Thoracic aorta (tissue), 2 donors: ENCODE measurements around the gene CEMIP2. TPM values are rescaled to one million over a fixed set of nuclear protein-coding genes. Genes with fewer than 3 reads are reported as not detected.

ENCODE experiments used
- ATAC-seq: fragments of 150-250 bp; one replicate; pipeline ENCODE4 v1.8.0; 2017; ENCODE audit warnings: low read depth; ENCODE audit not compliant: insufficient number of reproducible peaks, low FRiP score
- DNase-seq: peaks from one replicate; pipeline ENCODE4 v3.0.0-alpha.2; 2020; ENCODE audit warnings: low spot score
- H3K27ac ChIP-seq, 2 donors: fragments of 200-600 bp; sonication (generic); 1 replicate in 1 of 2; 2 replicates in 1 of 2; pipeline ENCODE4 v1.5.1; 2016; ENCODE audit warnings: mild to moderate bottlenecking in 2 of 2, moderate library complexity in 2 of 2
- H3K27me3 ChIP-seq: fragments of 200-600 bp; sonication (generic); replicated peaks from 2 replicates; pipeline ENCODE4 v1.6.0; 2016; ENCODE audit warnings: mild to moderate bottlenecking; ENCODE audit not compliant: insufficient read depth
- H3K36me3 ChIP-seq: fragments of 200-600 bp; sonication (generic); one replicate; pipeline ENCODE4 v1.5.1; 2016
- H3K4me1 ChIP-seq, 2 donors: fragments of 200-600 bp; sonication (generic); 1 replicate in 1 of 2; 2 replicates in 1 of 2; pipeline versions ENCODE4 v1.5.1 to v1.6.0; 2016; ENCODE audit warnings: low read depth in 2 of 2, mild to moderate bottlenecking in 1 of 2; ENCODE audit not compliant: control insufficient read depth in 1 of 2
- H3K4me3 ChIP-seq: fragments of 200-600 bp; sonication (generic); 2 replicates; pipeline ENCODE4 v1.5.1; 2016; ENCODE audit warnings: mild to moderate bottlenecking
- H3K9me3 ChIP-seq: fragments of 200-600 bp; sonication (generic); 2 replicates; pipeline ENCODE4 v1.5.1; 2016
- total RNA-seq, 2 donors: library from RNA; depleted of rRNA; stranded (reverse); fragments of >200 nt; gene quantifications; one replicate each; pipeline versions ENCODE4 v1.1.0 to v1.2.3, GENCODE V29; 2016
- TF ChIP-seq, protein P1 (sequence below): fragments of 200-600 bp; sonication (generic); IDR thresholded peaks from one replicate; pipeline ENCODE4 v1.5.1; 2019; ENCODE audit warnings: antibody characterized with exemption

The CEMIP2 gene
- total RNA-seq, 2 donors from 2014 or later, result 69.7 to 218 TPM

GRCh38 chr9:71756753-71757152 is 11.6 kb downstream of the CEMIP2 start:
- no peak for DNase-seq
- Histone ChIP-seq H3K4me1 (peaks cover 0 to 13% of the 10 kb centered on the region in 2 donors), H3K4me3 (no peak overlapping the region), H3K27me3 (no peaks in the 10 kb centered on the region), H3K36me3 (no peaks in the 10 kb centered on the region), H3K27ac (no peak overlapping the region), H3K9me3 (no peaks in the 10 kb centered on the region)
- TF ChIP-seq, protein P1, sequence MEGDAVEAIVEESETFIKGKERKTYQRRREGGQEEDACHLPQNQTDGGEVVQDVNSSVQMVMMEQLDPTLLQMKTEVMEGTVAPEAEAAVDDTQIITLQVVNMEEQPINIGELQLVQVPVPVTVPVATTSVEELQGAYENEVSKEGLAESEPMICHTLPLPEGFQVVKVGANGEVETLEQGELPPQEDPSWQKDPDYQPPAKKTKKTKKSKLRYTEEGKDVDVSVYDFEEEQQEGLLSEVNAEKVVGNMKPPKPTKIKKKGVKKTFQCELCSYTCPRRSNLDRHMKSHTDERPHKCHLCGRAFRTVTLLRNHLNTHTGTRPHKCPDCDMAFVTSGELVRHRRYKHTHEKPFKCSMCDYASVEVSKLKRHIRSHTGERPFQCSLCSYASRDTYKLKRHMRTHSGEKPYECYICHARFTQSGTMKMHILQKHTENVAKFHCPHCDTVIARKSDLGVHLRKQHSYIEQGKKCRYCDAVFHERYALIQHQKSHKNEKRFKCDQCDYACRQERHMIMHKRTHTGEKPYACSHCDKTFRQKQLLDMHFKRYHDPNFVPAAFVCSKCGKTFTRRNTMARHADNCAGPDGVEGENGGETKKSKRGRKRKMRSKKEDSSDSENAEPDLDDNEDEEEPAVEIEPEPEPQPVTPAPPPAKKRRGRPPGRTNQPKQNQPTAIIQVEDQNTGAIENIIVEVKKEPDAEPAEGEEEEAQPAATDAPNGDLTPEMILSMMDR, result no peak
- ATAC-seq, result no peak

- Histone ChIP-seq H3K4me1 (peaks cover 0 to 9% of the 10 kb centered on the region in 2 donors), H3K27ac (no peak overlapping the region), H3K4me3 (no peak overlapping the region), H3K9me3 (no peaks in the 10 kb centered on the region), H3K27me3 (no peaks in the 10 kb centered on the region), H3K36me3 (no peaks in the 10 kb centered on the region)
- TF ChIP-seq, protein P1, result no peak
- DNase-seq (no peak), ATAC-seq (no peak)
Measured at GRCh38 chr9:71755869-71756268, 12.4 kb downstream of the CEMIP2 start.

GRCh38 chr9:71755230-71755629 is 13.1 kb downstream of the CEMIP2 start:
- ATAC-seq, result no peak
- no peak overlapping the region for H3K4me3 ChIP-seq
- peaks cover 0 to 8% of the 10 kb centered on the region in 2 donors for H3K4me1 ChIP-seq

GRCh38 chr9:71754151-71754550 is 14.2 kb downstream of the CEMIP2 start:
- ATAC-seq (no peak), DNase-seq (no peak)
- H3K4me3 ChIP-seq, result no peak overlapping the region
- H3K27me3 ChIP-seq, result no peaks in the 10 kb centered on the region
- H3K36me3 ChIP-seq, result no peaks in the 10 kb centered on the region
- H3K27ac ChIP-seq, result no peak overlapping the region
- peaks cover 0 to 8% of the 10 kb centered on the region in 2 donors for H3K4me1 ChIP-seq
- TF ChIP-seq, protein P1, result no peak
- H3K9me3 ChIP-seq, result no peaks in the 10 kb centered on the region

More at GRCh38 chr9:71755230-71755629, 13.1 kb downstream of the CEMIP2 start:
- TF ChIP-seq, protein P1, result no peak
- no peak for DNase-seq
- no peaks in the 10 kb centered on the region for H3K36me3 ChIP-seq
- H3K9me3 ChIP-seq, result no peaks in the 10 kb centered on the region
- no peaks in the 10 kb centered on the region for H3K27me3 ChIP-seq
- H3K27ac ChIP-seq, result no peak overlapping the region

- Histone ChIP-seq H3K27me3 (no peaks in the 10 kb centered on the region), H3K36me3 (no peaks in the 10 kb centered on the region), H3K27ac (no peak overlapping the region), H3K9me3 (no peaks in the 10 kb centered on the region), H3K4me3 (no peak overlapping the region), H3K4me1 (peaks cover 7 to 9% of the 10 kb centered on the region in 2 donors)
- ATAC-seq, result no peak
- TF ChIP-seq, protein P1, result no peak
- no peak for DNase-seq
Measured at GRCh38 chr9:71752928-71753327, 15.4 kb downstream of the CEMIP2 start.
